Kidney epithelial cell (primary cell): ENCODE measurements around the gene TMEM269. TPM values are rescaled to one million over a fixed set of nuclear protein-coding genes. Genes with fewer than 3 reads are reported as not detected.

Source experiments
- DNase-seq: peaks from one replicate; pipeline ENCODE4 v3.0.0-alpha.2; 2010; ENCODE audit warnings: low read depth
- H3K27me3 ChIP-seq: 2 replicates; pipeline ENCODE4 v1.6.0; 2011; ENCODE audit warnings: low read length; ENCODE audit not compliant: control insufficient read depth, insufficient read depth
- H3K36me3 ChIP-seq: 2 replicates; pipeline ENCODE4 v1.5.1; 2011; ENCODE audit warnings: low read length; ENCODE audit not compliant: control insufficient read depth, insufficient read depth
- H3K4me3 ChIP-seq: 2 replicates; pipeline ENCODE4 v1.5.1; 2011; ENCODE audit warnings: low read depth, mild to moderate bottlenecking, control low read depth, low read length
- total RNA-seq: library from RNA; depleted of rRNA; stranded (reverse); fragments of >200 nt; gene quantifications from 2 replicates; pipeline ENCODE4 v1.2.3, GENCODE V29; 2015
- TF ChIP-seq, protein P1 (sequence below): IDR thresholded peaks from 2 replicates; pipeline ENCODE4 v1.5.1; 2011; ENCODE audit warnings: mild to moderate bottlenecking, moderate library complexity, low read length, control low read depth, inconsistent platforms; ENCODE audit not compliant: insufficient read depth, poor library complexity, severe bottlenecking

TMEM269 gene
- total RNA-seq, 1 donor from 2014 or later: 0.04 TPM

DNA sequence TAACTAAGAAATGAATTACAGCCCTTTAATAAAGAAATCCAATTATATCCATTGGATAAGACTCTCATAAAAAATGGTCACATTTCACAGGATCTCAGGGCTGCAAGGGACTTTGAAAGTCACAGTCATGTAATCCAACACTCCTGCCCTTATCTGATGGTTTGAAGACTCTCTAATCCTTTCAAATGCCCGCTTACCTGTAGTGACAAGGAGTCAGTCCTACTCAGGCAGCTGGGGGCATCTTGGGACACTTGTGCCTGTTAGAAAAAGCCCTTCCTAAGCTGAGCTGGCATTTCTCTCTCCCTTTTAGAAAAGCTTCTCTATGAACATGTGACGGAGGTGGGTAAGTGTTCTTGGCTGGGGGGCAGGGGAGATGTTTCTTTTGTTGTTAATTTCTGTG, 50.6 kb downstream of the TMEM269 start:
- Histone ChIP-seq H3K4me3 (no peak overlapping the region), H3K27me3 (no peaks in the 10 kb centered on the region), H3K36me3 (no peaks in the 10 kb centered on the region)
- DNase-seq: no peak
- TF ChIP-seq, protein P1, sequence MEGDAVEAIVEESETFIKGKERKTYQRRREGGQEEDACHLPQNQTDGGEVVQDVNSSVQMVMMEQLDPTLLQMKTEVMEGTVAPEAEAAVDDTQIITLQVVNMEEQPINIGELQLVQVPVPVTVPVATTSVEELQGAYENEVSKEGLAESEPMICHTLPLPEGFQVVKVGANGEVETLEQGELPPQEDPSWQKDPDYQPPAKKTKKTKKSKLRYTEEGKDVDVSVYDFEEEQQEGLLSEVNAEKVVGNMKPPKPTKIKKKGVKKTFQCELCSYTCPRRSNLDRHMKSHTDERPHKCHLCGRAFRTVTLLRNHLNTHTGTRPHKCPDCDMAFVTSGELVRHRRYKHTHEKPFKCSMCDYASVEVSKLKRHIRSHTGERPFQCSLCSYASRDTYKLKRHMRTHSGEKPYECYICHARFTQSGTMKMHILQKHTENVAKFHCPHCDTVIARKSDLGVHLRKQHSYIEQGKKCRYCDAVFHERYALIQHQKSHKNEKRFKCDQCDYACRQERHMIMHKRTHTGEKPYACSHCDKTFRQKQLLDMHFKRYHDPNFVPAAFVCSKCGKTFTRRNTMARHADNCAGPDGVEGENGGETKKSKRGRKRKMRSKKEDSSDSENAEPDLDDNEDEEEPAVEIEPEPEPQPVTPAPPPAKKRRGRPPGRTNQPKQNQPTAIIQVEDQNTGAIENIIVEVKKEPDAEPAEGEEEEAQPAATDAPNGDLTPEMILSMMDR: no peak

DNA sequence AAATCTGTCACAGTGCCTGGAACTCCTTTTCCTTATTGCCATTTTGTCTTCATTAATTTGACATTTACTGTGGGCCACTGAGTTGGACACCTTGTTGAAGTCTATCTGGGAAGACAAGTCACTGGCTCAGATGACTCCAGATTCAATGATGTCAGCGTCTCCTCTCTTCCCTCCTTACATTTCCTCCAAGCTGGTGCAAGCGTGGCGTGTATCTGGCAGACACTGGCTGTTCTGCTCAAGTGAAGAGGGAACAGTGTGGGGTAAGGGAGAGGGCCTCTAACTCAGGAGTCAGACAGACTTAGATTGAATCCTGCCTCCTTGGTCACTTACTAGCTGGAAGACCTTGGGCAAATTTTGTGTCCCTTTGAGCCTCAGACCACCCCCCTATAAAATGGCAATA, 52.9 kb downstream of the TMEM269 start:
- no peak overlapping the region for H3K4me3 ChIP-seq
- TF ChIP-seq, protein P1: no peak

DNA sequence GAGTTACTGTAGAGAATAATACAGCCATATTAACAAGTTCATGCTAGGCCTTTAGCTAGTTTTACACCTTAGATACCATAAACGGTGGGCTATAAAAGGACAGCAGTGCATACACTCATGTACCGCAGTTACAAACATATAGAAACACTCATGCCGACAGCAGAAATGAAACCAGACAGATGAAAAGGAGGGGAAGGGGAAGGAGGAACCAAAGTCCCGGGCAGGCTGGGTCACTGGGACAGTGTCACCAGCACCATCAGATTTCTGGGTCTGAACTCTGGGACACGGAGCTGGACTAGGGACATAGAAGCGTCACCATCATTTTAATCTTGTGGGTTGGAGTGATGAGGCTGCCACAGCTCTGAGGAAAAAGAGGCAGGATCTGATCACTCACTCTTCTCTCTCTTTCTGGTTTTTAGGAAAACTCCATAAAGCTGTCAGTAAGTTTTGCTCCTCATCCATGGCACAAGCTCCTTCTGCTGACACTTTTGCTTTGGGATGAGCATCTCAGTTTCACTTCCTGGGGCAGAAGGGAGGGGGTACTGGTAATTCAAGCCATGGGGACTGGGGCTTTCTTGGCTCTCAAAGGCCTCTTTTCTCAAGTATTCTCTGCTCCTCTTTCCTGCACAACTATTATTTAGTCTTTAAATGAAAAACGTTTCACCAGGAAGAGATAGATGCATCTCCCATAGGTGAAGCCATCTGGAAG, 53.8 kb downstream of the TMEM269 start:
- TF ChIP-seq, protein P1: no peak
- no peaks in the 10 kb centered on the region for H3K27me3 ChIP-seq
- H3K4me3 ChIP-seq: no peak overlapping the region
- DNase-seq: no peak
- no peaks in the 10 kb centered on the region for H3K36me3 ChIP-seq

More for the DNA sequence above, 52.9 kb downstream of the TMEM269 start:
- Histone ChIP-seq H3K27me3 (no peaks in the 10 kb centered on the region), H3K36me3 (no peaks in the 10 kb centered on the region)
- DNase-seq: no peak

DNA sequence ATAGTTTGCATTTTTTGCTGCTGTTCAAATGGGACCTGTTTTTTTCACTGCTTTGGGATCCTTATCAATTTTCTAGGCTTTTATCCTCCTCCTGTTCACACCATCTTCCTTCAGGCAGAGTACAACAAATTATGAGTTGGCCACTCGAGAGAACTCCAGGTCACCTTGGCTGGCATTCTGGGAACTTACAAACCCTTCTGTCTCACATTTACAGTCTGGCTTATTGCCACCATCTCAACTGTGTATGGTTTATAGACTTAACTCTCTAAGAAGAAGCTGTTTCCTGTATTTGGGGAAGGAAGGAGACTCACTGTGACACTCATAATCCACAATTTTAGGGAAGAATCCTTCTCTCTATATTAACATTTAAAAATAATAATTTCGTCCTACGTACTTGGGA, 56.2 kb downstream of the TMEM269 start:
- DNase-seq: no peak
- no peaks in the 10 kb centered on the region for H3K27me3 ChIP-seq
- H3K36me3 ChIP-seq: no peaks in the 10 kb centered on the region
- no peak overlapping the region for H3K4me3 ChIP-seq
- TF ChIP-seq, protein P1: no peak

DNA sequence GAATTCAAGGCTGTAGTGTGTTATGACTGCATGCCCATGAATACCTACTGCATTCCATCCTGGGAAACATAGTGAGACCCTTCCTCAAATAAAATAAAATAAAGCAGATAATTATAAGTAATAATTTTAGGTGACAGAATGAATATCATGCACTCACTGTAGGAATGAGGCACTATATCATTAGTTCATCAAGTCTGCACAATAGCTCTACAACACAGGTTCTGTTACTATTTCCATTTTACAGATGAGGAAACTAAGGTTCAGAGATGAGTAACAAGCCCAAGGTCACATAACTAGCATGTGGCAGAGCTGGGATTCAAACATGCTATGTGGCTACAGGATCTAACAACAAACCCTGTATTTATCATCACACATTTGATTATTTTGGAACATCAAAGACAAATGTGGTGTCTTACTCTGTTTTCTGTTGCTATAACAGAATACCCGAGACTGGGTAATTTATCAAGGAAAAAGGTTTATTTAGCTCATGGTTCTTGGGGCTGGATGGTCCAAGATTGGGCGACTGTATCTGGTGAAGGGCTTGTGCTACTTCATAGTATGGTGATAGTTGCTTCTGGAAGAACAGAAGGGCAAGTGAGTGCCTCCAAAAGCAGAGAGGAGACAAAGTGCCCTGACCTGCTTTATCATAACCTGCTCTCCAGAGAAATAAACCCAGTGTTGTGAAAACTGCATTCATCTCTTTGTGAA, 56.8 kb downstream of the TMEM269 start:
- DNase-seq: no peak
- no peaks in the 10 kb centered on the region for H3K27me3 ChIP-seq
- TF ChIP-seq, protein P1: no peak

More for the DNA sequence above, 56.8 kb downstream of the TMEM269 start:
- H3K36me3 ChIP-seq: no peaks in the 10 kb centered on the region
- H3K4me3 ChIP-seq: no peak overlapping the region
